Sigmoid colon (tissue), 3 donors: ENCODE measurements around the gene CASZ1.

Experiments
- CTCF ChIP-seq, 4 experiments: fragments of 450-650 bp in 3 of 4; fragments of 200-600 bp in 1 of 4; IDR thresholded peaks; one replicate each; pipeline ENCODE4 v1.5.1; 2016 to 2019; ENCODE audit warnings: antibody characterized with exemption in 4 of 4, mild to moderate bottlenecking in 3 of 4, moderate library complexity in 2 of 4
- POLR2A ChIP-seq, 2 donors: fragments of 450-650 bp; IDR thresholded peaks; one replicate each; pipeline ENCODE4 v1.6.1; 2016; ENCODE audit warnings: antibody characterized with exemption in 2 of 2, mild to moderate bottlenecking in 2 of 2, moderate library complexity in 2 of 2

- TF ChIP-seq CTCF (IDR thresholded peaks at IDR 0.05) (no peak), POLR2A (IDR thresholded peaks at IDR 0.05) (no peak)
Observed at GRCh38 chr1:10723317-10723716, 73.1 kb downstream of the CASZ1 start.
